Neural cell (in vitro differentiated cells): ENCODE measurements around the gene NRP2. TPM values are rescaled to one million over a fixed set of nuclear protein-coding genes. Genes with fewer than 3 reads are reported as not detected.

Experiments
- H2AFZ ChIP-seq: fragments of 200-600, 300-800 bp; sonication (generic), shearing (Covaris generic); 2 replicates; pipeline ENCODE4 v1.6.0; 2014; ENCODE audit warnings: low read depth, mild to moderate bottlenecking, antibody characterized with exemption, low read length, moderate library complexity
- H3F3A ChIP-seq: fragments of 200-600 bp; shearing (Covaris generic); 2 replicates; pipeline ENCODE4 v1.6.1; 2016; ENCODE audit warnings: mild to moderate bottlenecking, moderate library complexity, mixed read lengths, antibody characterized with exemption, low read length; ENCODE audit not compliant: insufficient read depth, poor library complexity, severe bottlenecking
- H3K27ac ChIP-seq: fragments of 200-600, 300-800 bp; sonication (generic), shearing (Covaris generic); 2 replicates; pipeline ENCODE4 v1.5.1; 2014; ENCODE audit warnings: mild to moderate bottlenecking, low read length, moderate library complexity
- H3K27me3 ChIP-seq: fragments of 300-800, 200-600 bp; sonication (generic), shearing (Covaris generic); 2 replicates; pipeline ENCODE4 v1.6.0; 2014; ENCODE audit warnings: mild to moderate bottlenecking, low read depth, low read length, moderate library complexity; ENCODE audit not compliant: insufficient read depth
- H3K36me3 ChIP-seq: fragments of 300-800, 200-600 bp; sonication (generic), shearing (Covaris generic); 2 replicates; pipeline ENCODE4 v1.5.1; 2014; ENCODE audit warnings: mild to moderate bottlenecking, antibody characterized with exemption, low read length, moderate library complexity; ENCODE audit not compliant: insufficient read depth
- H3K4me2 ChIP-seq: fragments of 300-800, 200-600 bp; sonication (generic), shearing (Covaris generic); 2 replicates; pipeline ENCODE4 v1.6.0; 2014; ENCODE audit warnings: mild to moderate bottlenecking, low read length
- H3K4me3 ChIP-seq: fragments of 300-800, 200-600 bp; sonication (generic), shearing (Covaris generic); 2 replicates; pipeline ENCODE4 v1.5.1; 2014; ENCODE audit warnings: mild to moderate bottlenecking, low read length, moderate library complexity
- H3K79me2 ChIP-seq: fragments of 200-600 bp; shearing (Covaris generic); replicated peaks from 2 replicates; pipeline ENCODE4 v1.6.0; 2014; ENCODE audit warnings: mild to moderate bottlenecking, low read length, moderate library complexity; ENCODE audit not compliant: insufficient read depth
- H3K9ac ChIP-seq: fragments of 300-800, 200-600 bp; sonication (generic), shearing (Covaris generic); 2 replicates; pipeline ENCODE4 v1.6.1; 2016; ENCODE audit warnings: mild to moderate bottlenecking, low read length, mixed read lengths
- H3K9me2 ChIP-seq: fragments of 200-600 bp; shearing (Covaris generic); 2 replicates; pipeline ENCODE4 v1.6.1; 2016; ENCODE audit warnings: mild to moderate bottlenecking, low read length, mixed read lengths; ENCODE audit not compliant: insufficient read depth
- H3K9me3 ChIP-seq: fragments of 200-600, 300-800 bp; sonication (generic), shearing (Covaris generic); 2 replicates; pipeline ENCODE4 v1.6.1; 2016; ENCODE audit warnings: mild to moderate bottlenecking, mixed run types, low read length, moderate library complexity, mixed read lengths
- H4K20me1 ChIP-seq: fragments of 200-600 bp; shearing (Covaris generic); 2 replicates; pipeline ENCODE4 v1.6.1; 2016; ENCODE audit warnings: mild to moderate bottlenecking, mixed run types; ENCODE audit not compliant: insufficient read depth
- EP300 ChIP-seq: fragments of 450-650 bp; conservative IDR thresholded peaks from 2 replicates; pipeline ENCODE4 v1.6.1; 2014; ENCODE audit warnings: antibody characterized with exemption, mild to moderate bottlenecking, moderate library complexity; ENCODE audit not compliant: poor library complexity, severe bottlenecking
- EZH2 ChIP-seq: fragments of 200-600, 300-800 bp; shearing (Covaris generic), sonication (generic); IDR thresholded peaks from 2 replicates; pipeline ENCODE4 v1.6.1; 2014; ENCODE audit warnings: antibody characterized with exemption, low read length, borderline replicate concordance, mild to moderate bottlenecking; ENCODE audit not compliant: insufficient read depth, poor library complexity, severe bottlenecking
- MXI1 ChIP-seq: fragments of 450-650 bp; conservative IDR thresholded peaks from 2 replicates; pipeline ENCODE4 v1.6.1; 2014; ENCODE audit warnings: antibody characterized with exemption, mild to moderate bottlenecking; ENCODE audit not compliant: poor library complexity, severe bottlenecking
- POLR2AphosphoS5 ChIP-seq: IDR thresholded peaks from 2 replicates; pipeline ENCODE4 v1.6.1; 2012
- RAD21 ChIP-seq: fragments of 450-650 bp; conservative IDR thresholded peaks from 2 replicates; pipeline ENCODE4 v1.6.1; 2014; ENCODE audit warnings: antibody characterized with exemption, mild to moderate bottlenecking, moderate library complexity
- SMC3 ChIP-seq: fragments of 450-650 bp; conservative IDR thresholded peaks from 2 replicates; pipeline ENCODE4 v1.6.1; 2014; ENCODE audit warnings: antibody characterized with exemption, mild to moderate bottlenecking, moderate library complexity; ENCODE audit not compliant: poor library complexity
- TAF1 ChIP-seq: IDR thresholded peaks from 2 replicates; pipeline ENCODE4 v1.6.1; 2012; ENCODE audit warnings: low read depth
- polyA plus RNA-seq: library from polyadenylated mRNA; depleted of rRNA; stranded (reverse); fragments of >200 nt; gene quantifications from 2 replicates; pipeline ENCODE4 v1.2.3, GENCODE V29; 2014
- TF ChIP-seq, protein P1 (sequence below): IDR thresholded peaks from 2 replicates; pipeline ENCODE4 v1.6.1; 2012; ENCODE audit warnings: borderline replicate concordance
- TF ChIP-seq, protein P2 (sequence below): fragments of 450-650 bp; IDR thresholded peaks from 2 replicates; pipeline ENCODE4 v1.5.1; 2014; ENCODE audit warnings: antibody characterized with exemption, mild to moderate bottlenecking, moderate library complexity; ENCODE audit not compliant: poor library complexity, severe bottlenecking

Gene NRP2
- polyA plus RNA-seq, 1 donor from 2014 or later, result 30.2 TPM

DNA sequence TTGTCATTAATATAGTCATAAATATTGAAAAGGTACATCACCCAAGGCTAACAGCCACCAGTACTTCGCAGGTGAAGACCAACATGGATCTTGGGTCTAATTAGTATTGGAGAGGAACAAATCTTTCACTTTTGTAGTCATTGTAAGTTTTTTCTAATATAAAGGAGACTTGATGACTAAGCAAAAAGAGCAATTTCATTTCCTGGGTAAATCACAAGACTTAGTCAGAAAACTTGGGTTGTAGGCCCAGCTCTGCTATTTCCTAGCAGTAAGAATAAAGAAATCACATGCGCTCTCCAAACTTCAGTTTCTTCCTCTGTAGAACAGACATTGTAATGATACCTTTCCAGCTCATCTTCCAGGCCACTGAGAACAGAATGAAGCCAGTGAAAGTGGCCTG lies 40.9 kb downstream of the NRP2 start:
- no peaks in the 10 kb centered on the region for H4K20me1 ChIP-seq
- no peak overlapping the region for H3K4me2 ChIP-seq
- no peak overlapping the region for H3K9ac ChIP-seq
- H3F3A ChIP-seq, result no peaks in the 10 kb centered on the region
- H3K36me3 ChIP-seq, result peaks cover 5% of the 10 kb centered on the region
- H3K9me2 ChIP-seq, result no peaks in the 10 kb centered on the region
- no peaks in the 10 kb centered on the region for H3K27me3 ChIP-seq
- H3K27ac ChIP-seq, result no peak overlapping the region
- no peaks in the 10 kb centered on the region for H3K79me2 ChIP-seq
- H3K9me3 ChIP-seq, result no peaks in the 10 kb centered on the region
- no peak overlapping the region for H2AFZ ChIP-seq
- no peak overlapping the region for H3K4me3 ChIP-seq
- TF ChIP-seq MXI1 (no peak), EZH2 (no peak), RAD21 (no peak), SMC3 (no peak), POLR2AphosphoS5 (no peak), TAF1 (no peak), EP300 (no peak)
- TF ChIP-seq, protein P1, sequence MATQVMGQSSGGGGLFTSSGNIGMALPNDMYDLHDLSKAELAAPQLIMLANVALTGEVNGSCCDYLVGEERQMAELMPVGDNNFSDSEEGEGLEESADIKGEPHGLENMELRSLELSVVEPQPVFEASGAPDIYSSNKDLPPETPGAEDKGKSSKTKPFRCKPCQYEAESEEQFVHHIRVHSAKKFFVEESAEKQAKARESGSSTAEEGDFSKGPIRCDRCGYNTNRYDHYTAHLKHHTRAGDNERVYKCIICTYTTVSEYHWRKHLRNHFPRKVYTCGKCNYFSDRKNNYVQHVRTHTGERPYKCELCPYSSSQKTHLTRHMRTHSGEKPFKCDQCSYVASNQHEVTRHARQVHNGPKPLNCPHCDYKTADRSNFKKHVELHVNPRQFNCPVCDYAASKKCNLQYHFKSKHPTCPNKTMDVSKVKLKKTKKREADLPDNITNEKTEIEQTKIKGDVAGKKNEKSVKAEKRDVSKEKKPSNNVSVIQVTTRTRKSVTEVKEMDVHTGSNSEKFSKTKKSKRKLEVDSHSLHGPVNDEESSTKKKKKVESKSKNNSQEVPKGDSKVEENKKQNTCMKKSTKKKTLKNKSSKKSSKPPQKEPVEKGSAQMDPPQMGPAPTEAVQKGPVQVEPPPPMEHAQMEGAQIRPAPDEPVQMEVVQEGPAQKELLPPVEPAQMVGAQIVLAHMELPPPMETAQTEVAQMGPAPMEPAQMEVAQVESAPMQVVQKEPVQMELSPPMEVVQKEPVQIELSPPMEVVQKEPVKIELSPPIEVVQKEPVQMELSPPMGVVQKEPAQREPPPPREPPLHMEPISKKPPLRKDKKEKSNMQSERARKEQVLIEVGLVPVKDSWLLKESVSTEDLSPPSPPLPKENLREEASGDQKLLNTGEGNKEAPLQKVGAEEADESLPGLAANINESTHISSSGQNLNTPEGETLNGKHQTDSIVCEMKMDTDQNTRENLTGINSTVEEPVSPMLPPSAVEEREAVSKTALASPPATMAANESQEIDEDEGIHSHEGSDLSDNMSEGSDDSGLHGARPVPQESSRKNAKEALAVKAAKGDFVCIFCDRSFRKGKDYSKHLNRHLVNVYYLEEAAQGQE, result no peak

DNA sequence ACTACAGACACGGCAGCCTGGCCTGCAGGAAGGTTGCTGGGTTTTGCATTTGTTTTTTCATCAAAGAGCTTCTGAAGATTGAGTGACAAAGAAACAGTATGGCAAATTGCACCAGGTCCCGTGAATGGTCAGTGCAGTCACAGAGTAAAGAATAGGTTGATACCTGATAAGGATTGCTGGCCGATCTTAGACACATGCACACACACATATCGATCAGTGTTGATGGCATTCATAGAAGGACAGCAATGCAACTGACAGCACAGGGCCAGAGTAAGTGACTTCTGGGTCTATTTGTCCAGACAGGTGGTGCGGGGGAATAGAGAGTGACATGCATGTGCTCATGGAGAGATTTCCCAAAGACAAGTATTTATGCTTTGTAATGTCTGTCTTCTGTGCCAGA lies 42.8 kb downstream of the NRP2 start:
- Histone ChIP-seq H3K79me2 (no peaks in the 10 kb centered on the region), H3F3A (no peaks in the 10 kb centered on the region), H3K27ac (no peak overlapping the region), H3K9ac (no peak overlapping the region), H3K27me3 (no peaks in the 10 kb centered on the region), H3K9me2 (no peaks in the 10 kb centered on the region), H2AFZ (no peak overlapping the region), H3K9me3 (no peaks in the 10 kb centered on the region), H4K20me1 (no peaks in the 10 kb centered on the region), H3K4me3 (no peak overlapping the region), H3K36me3 (peaks cover 5% of the 10 kb centered on the region), H3K4me2 (no peak overlapping the region)
- TF ChIP-seq TAF1 (no peak), SMC3 (no peak), POLR2AphosphoS5 (no peak), EP300 (no peak), MXI1 (no peak), RAD21 (no peak), EZH2 (no peak)
- TF ChIP-seq, protein P1, result no peak
- TF ChIP-seq, protein P2, sequence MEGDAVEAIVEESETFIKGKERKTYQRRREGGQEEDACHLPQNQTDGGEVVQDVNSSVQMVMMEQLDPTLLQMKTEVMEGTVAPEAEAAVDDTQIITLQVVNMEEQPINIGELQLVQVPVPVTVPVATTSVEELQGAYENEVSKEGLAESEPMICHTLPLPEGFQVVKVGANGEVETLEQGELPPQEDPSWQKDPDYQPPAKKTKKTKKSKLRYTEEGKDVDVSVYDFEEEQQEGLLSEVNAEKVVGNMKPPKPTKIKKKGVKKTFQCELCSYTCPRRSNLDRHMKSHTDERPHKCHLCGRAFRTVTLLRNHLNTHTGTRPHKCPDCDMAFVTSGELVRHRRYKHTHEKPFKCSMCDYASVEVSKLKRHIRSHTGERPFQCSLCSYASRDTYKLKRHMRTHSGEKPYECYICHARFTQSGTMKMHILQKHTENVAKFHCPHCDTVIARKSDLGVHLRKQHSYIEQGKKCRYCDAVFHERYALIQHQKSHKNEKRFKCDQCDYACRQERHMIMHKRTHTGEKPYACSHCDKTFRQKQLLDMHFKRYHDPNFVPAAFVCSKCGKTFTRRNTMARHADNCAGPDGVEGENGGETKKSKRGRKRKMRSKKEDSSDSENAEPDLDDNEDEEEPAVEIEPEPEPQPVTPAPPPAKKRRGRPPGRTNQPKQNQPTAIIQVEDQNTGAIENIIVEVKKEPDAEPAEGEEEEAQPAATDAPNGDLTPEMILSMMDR, result no peak
